ENCODE measurements around the gene KANK4.

- TF ChIP-seq, protein P1, sequence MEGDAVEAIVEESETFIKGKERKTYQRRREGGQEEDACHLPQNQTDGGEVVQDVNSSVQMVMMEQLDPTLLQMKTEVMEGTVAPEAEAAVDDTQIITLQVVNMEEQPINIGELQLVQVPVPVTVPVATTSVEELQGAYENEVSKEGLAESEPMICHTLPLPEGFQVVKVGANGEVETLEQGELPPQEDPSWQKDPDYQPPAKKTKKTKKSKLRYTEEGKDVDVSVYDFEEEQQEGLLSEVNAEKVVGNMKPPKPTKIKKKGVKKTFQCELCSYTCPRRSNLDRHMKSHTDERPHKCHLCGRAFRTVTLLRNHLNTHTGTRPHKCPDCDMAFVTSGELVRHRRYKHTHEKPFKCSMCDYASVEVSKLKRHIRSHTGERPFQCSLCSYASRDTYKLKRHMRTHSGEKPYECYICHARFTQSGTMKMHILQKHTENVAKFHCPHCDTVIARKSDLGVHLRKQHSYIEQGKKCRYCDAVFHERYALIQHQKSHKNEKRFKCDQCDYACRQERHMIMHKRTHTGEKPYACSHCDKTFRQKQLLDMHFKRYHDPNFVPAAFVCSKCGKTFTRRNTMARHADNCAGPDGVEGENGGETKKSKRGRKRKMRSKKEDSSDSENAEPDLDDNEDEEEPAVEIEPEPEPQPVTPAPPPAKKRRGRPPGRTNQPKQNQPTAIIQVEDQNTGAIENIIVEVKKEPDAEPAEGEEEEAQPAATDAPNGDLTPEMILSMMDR (IDR thresholded peaks at IDR 0.05) = no peak
- no peak for TF ChIP-seq POLR2AphosphoS5 (IDR thresholded peaks at IDR 0.05)
Observed at GRCh38 chr1:62194651-62195544, 124.3 kb downstream of the KANK4 start, which contains the start of gene L1TD1.
